ENCODE results near the gene LDB3.

LDB3 gene

DNA sequence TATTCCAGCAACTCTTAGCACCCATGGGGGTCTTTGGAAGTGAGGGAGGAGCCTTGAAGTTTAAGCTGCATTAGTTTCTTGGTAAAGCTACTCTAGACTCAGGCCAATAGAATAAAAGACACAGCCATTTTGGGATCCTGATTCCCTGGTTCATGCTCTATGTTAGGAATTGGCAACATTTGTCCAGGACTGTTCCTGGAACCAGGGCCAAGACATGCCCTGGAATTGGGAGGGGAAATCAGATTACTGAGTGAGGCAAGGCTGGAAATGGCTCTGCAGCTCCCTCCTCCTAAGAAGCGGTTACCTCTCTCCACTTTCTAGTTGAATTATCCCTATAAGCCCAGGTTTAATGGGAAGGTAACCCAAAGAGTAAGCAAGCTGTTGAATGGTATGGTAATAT lies 73.9 kb downstream of the LDB3 start:
- no peak for DNase-seq
- Histone ChIP-seq H3K9me3 (replicated peaks; ENCODE audit: insufficient read depth, low read length) (no peaks in the 10 kb centered on the region), H3K4me3 (ENCODE audit: low read length) (no peak overlapping the region), H3K36me3 (replicated peaks; ENCODE audit: insufficient read depth, low read length) (no peaks in the 10 kb centered on the region), H3K4me2 (ENCODE audit: low read depth, low read length) (no peak overlapping the region), H3F3A (ENCODE audit: insufficient read depth, low read length) (no peaks in the 10 kb centered on the region), H3K9ac (ENCODE audit: low read length) (no peak overlapping the region), H3K27me3 (replicated peaks; ENCODE audit: insufficient read depth, low read length) (no peaks in the 10 kb centered on the region), H4K20me1 (ENCODE audit: insufficient read depth, low read length) (no peaks in the 10 kb centered on the region), H3K79me2 (ENCODE audit: low read length) (no peaks in the 10 kb centered on the region), H2AFZ (ENCODE audit: low read length) (no peak overlapping the region), H3K9me2 (replicated peaks; ENCODE audit: insufficient read depth, low read length) (no peaks in the 10 kb centered on the region), H3K27ac (ENCODE audit: low read length) (no peak overlapping the region), H3K4me1 (ENCODE audit: low read length) (no peaks in the 10 kb centered on the region)
- TF ChIP-seq EZH2 (optimal IDR thresholded peaks at IDR 0.05; ENCODE audit: low read depth, low read length) (no peak), EZH2phosphoT487 (IDR thresholded peaks at IDR 0.05; ENCODE audit: low read length) (no peak)
- TF ChIP-seq, protein P1, sequence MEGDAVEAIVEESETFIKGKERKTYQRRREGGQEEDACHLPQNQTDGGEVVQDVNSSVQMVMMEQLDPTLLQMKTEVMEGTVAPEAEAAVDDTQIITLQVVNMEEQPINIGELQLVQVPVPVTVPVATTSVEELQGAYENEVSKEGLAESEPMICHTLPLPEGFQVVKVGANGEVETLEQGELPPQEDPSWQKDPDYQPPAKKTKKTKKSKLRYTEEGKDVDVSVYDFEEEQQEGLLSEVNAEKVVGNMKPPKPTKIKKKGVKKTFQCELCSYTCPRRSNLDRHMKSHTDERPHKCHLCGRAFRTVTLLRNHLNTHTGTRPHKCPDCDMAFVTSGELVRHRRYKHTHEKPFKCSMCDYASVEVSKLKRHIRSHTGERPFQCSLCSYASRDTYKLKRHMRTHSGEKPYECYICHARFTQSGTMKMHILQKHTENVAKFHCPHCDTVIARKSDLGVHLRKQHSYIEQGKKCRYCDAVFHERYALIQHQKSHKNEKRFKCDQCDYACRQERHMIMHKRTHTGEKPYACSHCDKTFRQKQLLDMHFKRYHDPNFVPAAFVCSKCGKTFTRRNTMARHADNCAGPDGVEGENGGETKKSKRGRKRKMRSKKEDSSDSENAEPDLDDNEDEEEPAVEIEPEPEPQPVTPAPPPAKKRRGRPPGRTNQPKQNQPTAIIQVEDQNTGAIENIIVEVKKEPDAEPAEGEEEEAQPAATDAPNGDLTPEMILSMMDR (IDR thresholded peaks at IDR 0.05; ENCODE audit: low read length), result no peak

- Histone ChIP-seq H3K27me3 (replicated peaks; ENCODE audit: insufficient read depth, low read length) (no peaks in the 10 kb centered on the region), H3K27ac (ENCODE audit: low read length) (no peak overlapping the region), H4K20me1 (ENCODE audit: insufficient read depth, low read length) (no peaks in the 10 kb centered on the region), H3K9me3 (replicated peaks; ENCODE audit: insufficient read depth, low read length) (no peaks in the 10 kb centered on the region), H3K9ac (ENCODE audit: low read length) (no peak overlapping the region), H3K4me1 (ENCODE audit: low read length) (no peaks in the 10 kb centered on the region), H3K4me2 (ENCODE audit: low read depth, low read length) (no peak overlapping the region), H3K36me3 (replicated peaks; ENCODE audit: insufficient read depth, low read length) (no peaks in the 10 kb centered on the region), H3F3A (ENCODE audit: insufficient read depth, low read length) (no peaks in the 10 kb centered on the region), H2AFZ (ENCODE audit: low read length) (no peak overlapping the region), H3K9me2 (replicated peaks; ENCODE audit: insufficient read depth, low read length) (no peaks in the 10 kb centered on the region), H3K4me3 (ENCODE audit: low read length) (no peak overlapping the region), H3K79me2 (ENCODE audit: low read length) (no peaks in the 10 kb centered on the region)
- DNase-seq, result no peak
- TF ChIP-seq EZH2phosphoT487 (IDR thresholded peaks at IDR 0.05; ENCODE audit: low read length) (no peak), EZH2 (optimal IDR thresholded peaks at IDR 0.05; ENCODE audit: low read depth, low read length) (no peak)
- TF ChIP-seq, protein P1 (IDR thresholded peaks at IDR 0.05; ENCODE audit: low read length), result no peak
Measured at GRCh38 chr10:86744067-86744725, 75.9 kb downstream of the LDB3 start.

DNA sequence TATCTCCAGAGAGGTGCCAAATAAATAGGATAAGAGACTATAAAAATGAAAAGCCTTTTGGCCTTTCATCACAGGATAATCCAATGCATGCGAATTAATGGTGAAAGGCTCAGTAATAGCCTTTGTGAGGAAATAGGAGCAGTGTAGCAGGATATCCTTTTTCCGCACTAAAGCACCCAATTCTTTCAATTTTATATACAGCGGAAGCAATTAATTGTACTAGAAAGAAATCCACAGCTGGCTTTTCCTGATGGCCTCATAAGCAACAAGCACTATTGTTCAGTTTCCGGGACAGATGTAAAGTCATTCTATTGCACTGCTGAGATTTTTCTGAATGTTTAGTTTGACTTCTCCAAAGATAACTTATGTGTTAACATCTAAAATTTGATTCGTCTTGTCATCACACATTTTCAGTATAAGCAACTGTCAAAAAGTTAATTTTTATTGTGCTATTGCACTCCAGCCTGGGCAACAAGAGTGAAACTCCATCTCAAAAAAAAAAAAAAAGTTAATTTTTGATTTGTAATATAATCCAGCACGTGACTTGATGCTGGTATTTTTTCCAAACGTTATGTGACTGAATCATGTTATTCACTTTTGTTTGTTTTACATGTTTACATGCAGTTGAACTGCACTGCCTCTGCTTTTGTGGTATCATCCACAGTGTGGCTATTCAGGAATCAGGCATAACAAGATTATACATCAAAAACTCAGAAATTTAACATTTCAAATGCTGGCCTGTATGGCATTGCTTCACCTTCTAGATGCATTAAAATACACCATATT lies 79.7 kb downstream of the LDB3 start:
- H3K79me2 ChIP-seq (ENCODE audit: low read length), result no peaks in the 10 kb centered on the region
- no peak for TF ChIP-seq EZH2phosphoT487 (IDR thresholded peaks at IDR 0.05; ENCODE audit: low read length)
- TF ChIP-seq, protein P1 (IDR thresholded peaks at IDR 0.05; ENCODE audit: low read length), result no peak
- no peak for TF ChIP-seq EZH2 (optimal IDR thresholded peaks at IDR 0.05; ENCODE audit: low read depth, low read length)
- no peak overlapping the region for H3K9ac ChIP-seq (ENCODE audit: low read length)
- H3K9me2 ChIP-seq (replicated peaks; ENCODE audit: insufficient read depth, low read length), result no peaks in the 10 kb centered on the region
- H3F3A ChIP-seq (ENCODE audit: insufficient read depth, low read length), result no peaks in the 10 kb centered on the region
- no peaks in the 10 kb centered on the region for H4K20me1 ChIP-seq (ENCODE audit: insufficient read depth, low read length)
- H3K4me1 ChIP-seq (ENCODE audit: low read length), result peaks cover 8% of the 10 kb centered on the region
- H3K36me3 ChIP-seq (replicated peaks; ENCODE audit: insufficient read depth, low read length), result no peaks in the 10 kb centered on the region
- H3K27ac ChIP-seq (ENCODE audit: low read length), result no peak overlapping the region
- no peaks in the 10 kb centered on the region for H3K27me3 ChIP-seq (replicated peaks; ENCODE audit: insufficient read depth, low read length)
- H3K4me2 ChIP-seq (ENCODE audit: low read depth, low read length), result no peak overlapping the region
- H3K4me3 ChIP-seq (ENCODE audit: low read length), result no peak overlapping the region
- no peak for DNase-seq
- no peaks in the 10 kb centered on the region for H3K9me3 ChIP-seq (replicated peaks; ENCODE audit: insufficient read depth, low read length)
- no peak overlapping the region for H2AFZ ChIP-seq (ENCODE audit: low read length)
